Right atrium auricular region (tissue), 2 donors: ENCODE results near the gene COL3A1. TPM values are rescaled to one million over a fixed set of nuclear protein-coding genes. Genes with fewer than 3 reads are reported as not detected.

Source experiments
- DNase-seq: peaks from one replicate; pipeline ENCODE4 v3.0.0-alpha.2; 2019; ENCODE audit warnings: low spot score
- H3K27ac ChIP-seq, 2 donors: fragments of 200-600 bp; sonication (generic); 1 replicate in 1 of 2; 2 replicates in 1 of 2; pipeline ENCODE4 v1.5.1; 2016 to 2019
- H3K27me3 ChIP-seq, 2 donors: fragments of 200-600 bp; sonication (generic); one replicate each; pipeline versions ENCODE4 v1.5.1 to v1.6.0; 2017 to 2019
- H3K36me3 ChIP-seq: fragments of 200-600 bp; sonication (generic); one replicate; pipeline ENCODE4 v1.5.1; 2016
- H3K4me1 ChIP-seq, 2 donors: fragments of 200-600 bp; sonication (generic); one replicate each; pipeline versions ENCODE4 v1.5.1 to v1.6.0; 2017 to 2019
- H3K4me3 ChIP-seq, 2 donors: fragments of 200-600 bp; sonication (generic); 1 replicate in 1 of 2; 2 replicates in 1 of 2; pipeline ENCODE4 v1.5.1; 2017 to 2019; ENCODE audit warnings: mild to moderate bottlenecking in 1 of 2, moderate library complexity in 1 of 2
- H3K9me3 ChIP-seq, 2 donors: fragments of 200-600 bp; sonication (generic); one replicate each; pipeline ENCODE4 v1.5.1; 2019
- CTCF ChIP-seq, 2 donors: fragments of 200-600 bp; sonication (generic); IDR thresholded peaks; one replicate each; pipeline ENCODE4 v1.5.1; 2019; ENCODE audit warnings: antibody characterized with exemption in 2 of 2
- total RNA-seq, 2 donors: library from RNA; depleted of rRNA; stranded (reverse); fragments of >200 nt; gene quantifications; one replicate each; pipeline ENCODE4 v1.1.0, GENCODE V29; 2016

COL3A1 gene
- total RNA-seq, 2 donors from 2014 or later, result 86.4 to 608 TPM

GRCh38 chr2:188963741-188964140 lies 10.4 kb upstream of the COL3A1 start:
- H3K27ac ChIP-seq, result no peak overlapping the region
- H3K4me3 ChIP-seq, result no peak overlapping the region
- H3K36me3 ChIP-seq, result no peaks in the 10 kb centered on the region
- no peak for DNase-seq
- TF ChIP-seq CTCF (IDR thresholded peaks at IDR 0.05), result no peak
- no peaks in the 10 kb centered on the region for H3K27me3 ChIP-seq
- no peaks in the 10 kb centered on the region for H3K4me1 ChIP-seq
- peaks cover 0 to 6% of the 10 kb centered on the region in 2 donors for H3K9me3 ChIP-seq

- Histone ChIP-seq H3K4me3 (no peak overlapping the region), H3K4me1 (no peaks in the 10 kb centered on the region), H3K27ac (peak overlapping the region in 1 of 2 donors; percentile 66), H3K27me3 (no peaks in the 10 kb centered on the region), H3K36me3 (no peaks in the 10 kb centered on the region), H3K9me3 (peaks cover 0 to 6% of the 10 kb centered on the region in 2 donors)
- TF ChIP-seq CTCF (IDR thresholded peaks at IDR 0.05), result no peak
- DNase-seq, result no peak
Observed at GRCh38 chr2:188964976-188965546, 9.1 kb upstream of the COL3A1 start.

- Histone ChIP-seq H3K27ac (peak overlapping the region; percentile 64 to 66), H3K9me3 (peaks cover 0 to 6% of the 10 kb centered on the region in 2 donors), H3K4me1 (no peaks in the 10 kb centered on the region), H3K27me3 (no peaks in the 10 kb centered on the region), H3K36me3 (no peaks in the 10 kb centered on the region), H3K4me3 (no peak overlapping the region)
- TF ChIP-seq CTCF (IDR thresholded peaks at IDR 0.05), result no peak
- no peak for DNase-seq
Observed at GRCh38 chr2:188965563-188965962, 8.6 kb upstream of the COL3A1 start.

- TF ChIP-seq CTCF (IDR thresholded peaks at IDR 0.05), result no peak
- no peak for DNase-seq
- H3K4me3 ChIP-seq, result no peak overlapping the region
Observed at GRCh38 chr2:188966079-188966571, 8.0 kb upstream of the COL3A1 start.

GRCh38 chr2:188966728-188967440 lies 7.3 kb upstream of the COL3A1 start:
- TF ChIP-seq CTCF (IDR thresholded peaks at IDR 0.05), result no peak
- no peaks in the 10 kb centered on the region for H3K9me3 ChIP-seq
- no peak overlapping the region for H3K4me3 ChIP-seq
- peak overlapping the region; percentile 64 to 66 for H3K27ac ChIP-seq
- no peaks in the 10 kb centered on the region for H3K36me3 ChIP-seq
- DNase-seq, result no peak
- no peaks in the 10 kb centered on the region for H3K27me3 ChIP-seq
- H3K4me1 ChIP-seq, result no peaks in the 10 kb centered on the region

More at GRCh38 chr2:188966079-188966571, 8.0 kb upstream of the COL3A1 start:
- Histone ChIP-seq H3K4me1 (no peaks in the 10 kb centered on the region), H3K27me3 (no peaks in the 10 kb centered on the region), H3K27ac (peak overlapping the region; percentile 64 to 66), H3K36me3 (no peaks in the 10 kb centered on the region), H3K9me3 (peaks cover 0 to under 1% of the 10 kb centered on the region in 2 donors)
